Hepatocyte (in vitro differentiated cells): ENCODE data around the gene G3BP1. TPM values are rescaled to one million over a fixed set of nuclear protein-coding genes. Genes with fewer than 3 reads are reported as not detected.

ENCODE experiments used
- DNase-seq: peaks from one replicate; pipeline ENCODE4 v3.0.0-alpha.2; 2016; ENCODE audit warnings: low spot score
- H2AFZ ChIP-seq: fragments of 200-600 bp; sonication (generic); 2 replicates; pipeline ENCODE4 v1.6.0; 2016; ENCODE audit warnings: antibody characterized with exemption, mild to moderate bottlenecking
- H3K27ac ChIP-seq: fragments of 200-600 bp; sonication (generic); 2 replicates; pipeline ENCODE4 v1.5.1; 2016; ENCODE audit warnings: mild to moderate bottlenecking
- H3K27me3 ChIP-seq: fragments of 200-600 bp; sonication (generic); 2 replicates; pipeline ENCODE4 v1.6.1; 2016
- H3K36me3 ChIP-seq: fragments of 200-600 bp; sonication (generic); replicated peaks from 2 replicates; pipeline ENCODE4 v1.5.1; 2016; ENCODE audit warnings: low read depth; ENCODE audit not compliant: insufficient read depth
- H3K4me1 ChIP-seq: fragments of 200-600 bp; sonication (generic); 2 replicates; pipeline ENCODE4 v1.5.1; 2016; ENCODE audit warnings: mild to moderate bottlenecking, moderate library complexity; ENCODE audit not compliant: insufficient read depth
- H3K4me2 ChIP-seq: fragments of 200-600 bp; sonication (generic); 2 replicates; pipeline ENCODE4 v1.6.0; 2016
- H3K4me3 ChIP-seq: fragments of 200-600 bp; sonication (generic); 2 replicates; pipeline ENCODE4 v1.5.1; 2016; ENCODE audit warnings: mild to moderate bottlenecking
- H3K79me2 ChIP-seq: fragments of 200-600 bp; sonication (generic); 2 replicates; pipeline ENCODE4 v1.6.0; 2017; ENCODE audit warnings: mild to moderate bottlenecking
- H3K9me2 ChIP-seq: fragments of 200-600 bp; sonication (generic); replicated peaks from 2 replicates; pipeline ENCODE4 v1.6.0; 2017; ENCODE audit warnings: mild to moderate bottlenecking; ENCODE audit not compliant: insufficient read depth
- H3K9me3 ChIP-seq: fragments of 200-600 bp; sonication (generic); 2 replicates; pipeline ENCODE4 v1.5.1; 2016; ENCODE audit warnings: low read depth, mild to moderate bottlenecking
- H4K20me1 ChIP-seq: fragments of 200-600 bp; sonication (generic); 2 replicates; pipeline ENCODE4 v1.6.0; 2016; ENCODE audit warnings: mild to moderate bottlenecking; ENCODE audit not compliant: insufficient read depth, poor library complexity, severe bottlenecking
- CTCF ChIP-seq: fragments of 200-600 bp; sonication (generic); IDR thresholded peaks from 2 replicates; pipeline ENCODE4 v1.5.1; 2016; ENCODE audit warnings: antibody characterized with exemption, mild to moderate bottlenecking; ENCODE audit not compliant: poor library complexity
- EZH2 ChIP-seq: fragments of 200-600 bp; sonication (generic); IDR thresholded peaks from 2 replicates; pipeline ENCODE4 v1.6.1; 2016; ENCODE audit warnings: antibody characterized with exemption, mild to moderate bottlenecking, borderline replicate concordance
- EZH2phosphoT487 ChIP-seq: fragments of 200-600 bp; sonication (generic); IDR thresholded peaks from one replicate; pipeline ENCODE4 v1.6.1; 2018; ENCODE audit warnings: antibody characterized with exemption, mild to moderate bottlenecking, low read depth, moderate library complexity; ENCODE audit not compliant: unreplicated experiment, severe bottlenecking
- WGBS: methylation state at CpG from one replicate; pipeline ENCODE4 v1.1.6; 2016; ENCODE audit warnings: low lambda C conversion rate; ENCODE audit errors: missing lambda C conversion rate; 5-methylcytosine and 5-hydroxymethylcytosine counted together
- polyA plus RNA-seq: library from polyadenylated mRNA; unstranded; fragments of >200 nt; fragmentation: Nextera tagmentation; extraction: Ambion mirVana; gene quantifications from 2 replicates; pipeline ENCODE4 v1.2.1, GENCODE V29; 2016
- total RNA-seq: library from RNA; depleted of rRNA; stranded (reverse); fragments of >200 nt; gene quantifications from 2 replicates; pipeline ENCODE4 v1.2.3, GENCODE V29; 2014

The G3BP1 gene
- total and polyA plus RNA-seq, 2 experiments from 2014 or later, result 123 to 151 TPM

GRCh38 chr5:151740958-151741373, 30.8 kb upstream of the G3BP1 start:
- Histone ChIP-seq H3K4me1 (peaks cover 34% of the 10 kb centered on the region), H3K4me3 (no peak overlapping the region), H3K9me3 (no peaks in the 10 kb centered on the region), H2AFZ (no peak overlapping the region), H3K27me3 (no peaks in the 10 kb centered on the region), H3K27ac (peak overlapping the region; percentile 90), H3K79me2 (peaks cover 4% of the 10 kb centered on the region), H3K36me3 (no peaks in the 10 kb centered on the region), H3K4me2 (peak overlapping the region; percentile 63), H3K9me2 (no peaks in the 10 kb centered on the region), H4K20me1 (no peaks in the 10 kb centered on the region)
- no peak for DNase-seq
- no peak for TF ChIP-seq EZH2
- no peak for TF ChIP-seq CTCF
- no peak for TF ChIP-seq EZH2phosphoT487
- 31% methylated on average over 2 of the region's 2 CpGs for WGBS

- Histone ChIP-seq H3K27me3 (no peaks in the 10 kb centered on the region), H3K27ac (peak overlapping the region; percentile 90), H3K79me2 (peaks cover 4% of the 10 kb centered on the region), H3K4me1 (peaks cover 34% of the 10 kb centered on the region), H4K20me1 (no peaks in the 10 kb centered on the region), H2AFZ (no peak overlapping the region), H3K4me3 (no peak overlapping the region), H3K4me2 (no peak overlapping the region), H3K9me2 (no peaks in the 10 kb centered on the region), H3K9me3 (no peaks in the 10 kb centered on the region), H3K36me3 (no peaks in the 10 kb centered on the region)
- TF ChIP-seq EZH2 (no peak), CTCF (no peak), EZH2phosphoT487 (no peak)
- WGBS, result 91% methylated on average over 6 of the region's 6 CpGs
- DNase-seq, result no peak
These were observed 29.9 kb upstream of the G3BP1 start for GRCh38 chr5:151741678-151742423.

GRCh38 chr5:151742870-151743294, 28.9 kb upstream of the G3BP1 start:
- Histone ChIP-seq H4K20me1 (no peaks in the 10 kb centered on the region), H3K9me3 (no peaks in the 10 kb centered on the region), H3K27ac (no peak overlapping the region), H3K27me3 (no peaks in the 10 kb centered on the region), H3K4me2 (no peak overlapping the region), H3K9me2 (no peaks in the 10 kb centered on the region), H3K4me1 (peaks cover 34% of the 10 kb centered on the region), H3K79me2 (peaks cover 4% of the 10 kb centered on the region), H3K4me3 (no peak overlapping the region), H3K36me3 (no peaks in the 10 kb centered on the region), H2AFZ (no peak overlapping the region)
- WGBS, result 61% methylated on average over 7 of the region's 7 CpGs
- peak; percentile 80 for DNase-seq
- no peak for TF ChIP-seq EZH2
- no peak for TF ChIP-seq EZH2phosphoT487
- peak; percentile 69 for TF ChIP-seq CTCF
